ENCODE data around the gene MAT1A. TPM values are rescaled to one million over a fixed set of nuclear protein-coding genes. Genes with fewer than 3 reads are reported as not detected.

Gene MAT1A
- total and polyA plus RNA-seq, 2 of the 13 experiments (the other 11 are each of a cell fraction or from before 2014, with no cell fraction given) = 57.1 to 76.9 TPM

DNA sequence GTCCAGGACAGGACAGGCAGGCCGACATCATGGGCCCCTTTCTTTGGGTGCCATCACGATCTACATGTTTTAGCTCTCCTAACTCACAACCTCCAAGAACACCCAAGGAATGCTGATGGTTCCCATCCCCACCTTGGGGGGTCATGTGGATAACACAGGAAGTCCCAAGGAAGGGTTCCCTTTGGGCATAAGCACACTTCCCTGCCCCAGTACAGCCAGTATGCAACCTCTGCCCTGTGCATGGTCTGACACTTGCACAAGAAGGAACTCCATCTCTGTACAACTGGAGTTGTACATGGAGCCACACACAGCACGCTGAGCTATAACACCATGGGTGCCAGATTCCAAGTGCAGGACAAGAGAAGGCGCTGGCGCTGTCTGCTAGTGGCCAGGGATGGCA lies 11.0 kb downstream of the MAT1A start (continued):
- TF ChIP-seq, protein P1, sequence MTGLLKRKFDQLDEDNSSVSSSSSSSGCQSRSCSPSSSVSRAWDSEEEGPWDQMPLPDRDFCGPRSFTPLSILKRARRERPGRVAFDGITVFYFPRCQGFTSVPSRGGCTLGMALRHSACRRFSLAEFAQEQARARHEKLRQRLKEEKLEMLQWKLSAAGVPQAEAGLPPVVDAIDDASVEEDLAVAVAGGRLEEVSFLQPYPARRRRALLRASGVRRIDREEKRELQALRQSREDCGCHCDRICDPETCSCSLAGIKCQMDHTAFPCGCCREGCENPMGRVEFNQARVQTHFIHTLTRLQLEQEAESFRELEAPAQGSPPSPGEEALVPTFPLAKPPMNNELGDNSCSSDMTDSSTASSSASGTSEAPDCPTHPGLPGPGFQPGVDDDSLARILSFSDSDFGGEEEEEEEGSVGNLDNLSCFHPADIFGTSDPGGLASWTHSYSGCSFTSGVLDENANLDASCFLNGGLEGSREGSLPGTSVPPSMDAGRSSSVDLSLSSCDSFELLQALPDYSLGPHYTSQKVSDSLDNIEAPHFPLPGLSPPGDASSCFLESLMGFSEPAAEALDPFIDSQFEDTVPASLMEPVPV (CRISPR knock-in tag; IDR thresholded peaks at IDR 0.05) = no peak
- no peak for TF ChIP-seq THAP8 (CRISPR knock-in tag; IDR thresholded peaks at IDR 0.05; ENCODE audit: borderline replicate concordance)
- TF ChIP-seq ISL2 (CRISPR knock-in tag; IDR thresholded peaks at IDR 0.05) = no peak
- TF ChIP-seq KLF12 (CRISPR knock-in tag; IDR thresholded peaks at IDR 0.05; ENCODE audit: borderline replicate concordance) = no peak
- TF ChIP-seq, protein P2, sequence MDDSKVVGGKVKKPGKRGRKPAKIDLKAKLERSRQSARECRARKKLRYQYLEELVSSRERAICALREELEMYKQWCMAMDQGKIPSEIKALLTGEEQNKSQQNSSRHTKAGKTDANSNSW (CRISPR knock-in tag; IDR thresholded peaks at IDR 0.05; ENCODE audit: borderline replicate concordance) = no peak
- TF ChIP-seq ZSCAN20 (CRISPR knock-in tag; IDR thresholded peaks at IDR 0.05; ENCODE audit: borderline replicate concordance) = no peak
- no peak for TF ChIP-seq SRSF9 (IDR thresholded peaks at IDR 0.05; ENCODE audit: borderline replicate concordance, insufficient read depth, low read depth, low read length, poor library complexity, severe bottlenecking)
- no peak for TF ChIP-seq ATF5 (CRISPR knock-in tag; IDR thresholded peaks at IDR 0.05; ENCODE audit: low read depth)
- no peak for TF ChIP-seq ZNF17 (CRISPR knock-in tag; IDR thresholded peaks at IDR 0.05)

Data from HepG2 (cell line).